ENCODE measurements around the gene SMCO4. TPM values are rescaled to one million over a fixed set of nuclear protein-coding genes. Genes with fewer than 3 reads are reported as not detected.
A peak's percentile ranks its signal among the peaks of the same experiment; 100 is the strongest.

The SMCO4 gene
- total and polyA plus RNA-seq, 2 of the 8 experiments (the other 6 are each of a cell fraction or from before 2014, with no cell fraction given) = 33.2 to 53.9 TPM

GRCh38 chr11:93491973-93492372 lies 51.2 kb downstream of the SMCO4 start:
- H3K9me3 ChIP-seq (ENCODE audit: insufficient read depth in 2 of 2, low read depth in 1 of 2, low read length in 1 of 2) = no peaks in the 10 kb centered on the region
- H3K4me2 ChIP-seq (ENCODE audit: insufficient read depth in 1 of 2, low read depth in 2 of 2, low read length in 2 of 2) = no peak overlapping the region; a peak in 1 of 4 replicates
- CTCF ChIA-PET (ENCODE audit: partially characterized antibody) = interaction anchor here (0.9 to 2.0 kb wide), 5 partner anchors 8 to 257 kb away, joined by 3 to 9 read pairs (median 3); no protein-coding TSS in a partner anchor
- H3K4me1 ChIP-seq (replicated peaks in 1 of 4; ENCODE audit: control insufficient read depth in 3 of 4, insufficient read depth in 4 of 4, low read length in 3 of 4) = peaks cover 13 to 43% (median 35%) of the 10 kb centered on the region in 4 experiments
- H3K79me2 ChIP-seq (ENCODE audit: control insufficient read depth in 1 of 2, insufficient read depth in 2 of 2, low read length in 2 of 2) = peaks cover 0 to 28% of the 10 kb centered on the region in 2 experiments; a peak in 2 of 4 replicates
- no peaks in the 10 kb centered on the region; a peak in 1 of 8 replicates for H3K36me3 ChIP-seq (ENCODE audit: control insufficient read depth in 2 of 4, insufficient read depth in 4 of 4, low read length in 3 of 4)
- no peak overlapping the region for H4K5ac ChIP-seq (ENCODE audit: insufficient read length, low read depth, low read length)
- H3K18ac ChIP-seq (ENCODE audit: extremely low read depth, low read length) = no peak overlapping the region
- FAIRE-seq = no peak
- no peak overlapping the region for H3K23ac ChIP-seq (ENCODE audit: insufficient read length)
- no peak overlapping the region for H2BK120ac ChIP-seq (replicated peaks; ENCODE audit: low read depth, low read length)
- H2BK15ac ChIP-seq (ENCODE audit: low read length) = no peak overlapping the region
- peaks cover 0 to 2% of the 10 kb centered on the region in 2 experiments for H4K20me1 ChIP-seq (replicated peaks in 1 of 2; ENCODE audit: control insufficient read depth in 1 of 2, insufficient read depth in 2 of 2, low read length in 2 of 2)
- WGBS, 2 experiments (ENCODE audit: extremely low coverage in 1 of 2, insufficient coverage in 1 of 2, insufficient read length in 1 of 2, insufficient replicate concordance in 2 of 2, low coverage in 1 of 2, low lambda C conversion rate in 2 of 2, missing lambda C conversion rate in 1 of 2) = 81% methylated on average over 5 of the region's 5 CpGs; no CpG with 5 or more reads in 1 of the 2 experiments
- no peak overlapping the region for H3K14ac ChIP-seq (ENCODE audit: insufficient read length)
- H3K9ac ChIP-seq (replicated peaks in 1 of 4; ENCODE audit: extremely low read depth in 1 of 4, low read depth in 3 of 4, low read length in 3 of 4) = no peak overlapping the region
- H3K79me1 ChIP-seq (ENCODE audit: low read depth, low read length) = peaks cover 9% of the 10 kb centered on the region; the same call in 1 of the 2 replicates
- POLR2A ChIA-PET (ENCODE audit: partially characterized antibody) = interaction anchor here (4.8 kb wide), 1 partner anchor 14 kb away, joined by 32 read pairs; no protein-coding TSS in a partner anchor
- H3K4me3 ChIP-seq (ENCODE audit: extremely low read depth in 1 of 4, insufficient read depth in 2 of 4, low read depth in 3 of 4, low read length in 4 of 4) = no peak overlapping the region
- H2BK20ac ChIP-seq (ENCODE audit: low read length) = no peak overlapping the region
- H3K56ac ChIP-seq (replicated peaks; ENCODE audit: insufficient read length, low read depth, low read length) = no peak overlapping the region
- no peaks in the 10 kb centered on the region for H3K27me3 ChIP-seq (replicated peaks in 1 of 4; ENCODE audit: control insufficient read depth in 3 of 4, extremely low read depth in 1 of 4, insufficient read depth in 3 of 4, low read length in 3 of 4)
- 0 out of 2 replicates have a peak overlapping the region, but pooled peaks have one; percentile 97 for H2AK5ac ChIP-seq (ENCODE audit: low read depth, low read length)
- peak overlapping the region; percentile 4 for H4K91ac ChIP-seq (replicated peaks; ENCODE audit: insufficient read length, low read length)
- H3K23me2 ChIP-seq (ENCODE audit: low read depth, low read length) = no peaks in the 10 kb centered on the region
- no peak overlapping the region for H4K8ac ChIP-seq (ENCODE audit: extremely low read depth, insufficient read depth, low read length)
- H3K27ac ChIP-seq (ENCODE audit: low read depth, low read length) = no peak overlapping the region
- no peak for DNase-seq (ENCODE audit: low read depth in 1 of 2, low spot score in 2 of 2)
- no peak overlapping the region for H2AFZ ChIP-seq (ENCODE audit: low read length)
- H2BK12ac ChIP-seq (ENCODE audit: low read depth, low read length) = no peak overlapping the region
- H2BK5ac ChIP-seq (ENCODE audit: low read depth, low read length) = peak overlapping the region; percentile 62; the same call in 1 of the 2 replicates
- H3K4ac ChIP-seq (replicated peaks; ENCODE audit: insufficient read length, low read depth, low read length) = no peak overlapping the region
- TF ChIP-seq KDM5A (IDR thresholded peaks at IDR 0.05; ENCODE audit: low read length) (no peak), KDM4A (IDR thresholded peaks at IDR 0.05; ENCODE audit: low read depth, low read length, severe bottlenecking) (no peak), SAP30 (IDR thresholded peaks at IDR 0.05; ENCODE audit: insufficient read depth, insufficient replicate concordance, low read length) (no peak), CREB1 (IDR thresholded peaks at IDR 0.05) (no peak), TCF12 (IDR thresholded peaks at IDR 0.05; ENCODE audit: low read depth, low read length) (no peak), PHF8 (conservative IDR thresholded peaks at IDR 0.05; ENCODE audit: low read depth, low read length) (no peak), TAF7 (optimal IDR thresholded peaks at IDR 0.05; ENCODE audit: borderline replicate concordance, low read depth, low read length) (no peak), SP1 (IDR thresholded peaks at IDR 0.05; ENCODE audit: low read depth, low read length) (no peak), SP4 (IDR thresholded peaks at IDR 0.05; ENCODE audit: low read length) (no peak), CTCF (IDR thresholded peaks at IDR 0.05; ENCODE audit: control extremely low read depth in 1 of 3, insufficient read depth in 1 of 3, low read depth in 1 of 3, low read length in 3 of 3) (no peak), TAF1 (IDR thresholded peaks at IDR 0.05; ENCODE audit: low read depth, low read length) (no peak), EZH2 (IDR thresholded peaks at IDR 0.05; ENCODE audit: low read depth, low read length, severe bottlenecking) (no peak)
